ENCODE data around the gene TOMM40L.
"Not testable (repeated sequence)": the region's sequence is repeated elsewhere in the genome, so short reads cannot be mapped to it uniquely, and the experiment has no call there.

TOMM40L gene

GRCh38 chr1:161222175-161223019, 3.5 kb upstream of the TOMM40L start:
- no peak for FAIRE-seq

- FAIRE-seq, result no peak
These were observed 1.8 kb upstream of the TOMM40L start for GRCh38 chr1:161223805-161224694.

GRCh38 chr1:161224695-161225087, 1.2 kb upstream of the TOMM40L start:
- FAIRE-seq, result not testable (repeated sequence)

- no peak for FAIRE-seq
These were observed 704 bp upstream of the TOMM40L start for GRCh38 chr1:161225178-161225533.

GRCh38 chr1:161226320-161226711, 456 bp downstream of the TOMM40L start:
- FAIRE-seq, result no peak

- no peak for FAIRE-seq
These were observed 899 bp downstream of the TOMM40L start for GRCh38 chr1:161226759-161227158.

GRCh38 chr1:161227196-161227871, 1.5 kb downstream of the TOMM40L start:
- FAIRE-seq, result no peak

GRCh38 chr1:161228032-161228431, 2.2 kb downstream of the TOMM40L start:
- FAIRE-seq, result no peak

GRCh38 chr1:161229896-161230295, 4.0 kb downstream of the TOMM40L start:
- no peak for FAIRE-seq

GRCh38 chr1:161230762-161231161, 4.9 kb downstream of the TOMM40L start:
- FAIRE-seq, result no peak

GRCh38 chr1:161233102-161233501, 7.2 kb downstream of the TOMM40L start:
- FAIRE-seq, result no peak

GRCh38 chr1:161235957-161236775, 10.3 kb downstream of the TOMM40L start:
- FAIRE-seq, result no peak

GRCh38 chr1:161238039-161238473, 12.2 kb downstream of the TOMM40L start, which contains the start of gene NR1I3:
TSS of gene NR1I3 (minus strand) at chr1:161238203. CDS start at chr1:161236565, 1,638 bp downstream.
- FAIRE-seq, result no peak

GRCh38 chr1:161241682-161242081, 15.8 kb downstream of the TOMM40L start:
- no peak for FAIRE-seq

GRCh38 chr1:161242313-161242712, 16.5 kb downstream of the TOMM40L start:
- no peak for FAIRE-seq

- FAIRE-seq, result no peak
These were observed 19.0 kb downstream of the TOMM40L start for GRCh38 chr1:161244888-161245287.

- not testable (repeated sequence) for FAIRE-seq
These were observed 24.2 kb downstream of the TOMM40L start for GRCh38 chr1:161250100-161250499.

- no peak for FAIRE-seq
These were observed 25.0 kb downstream of the TOMM40L start for GRCh38 chr1:161250829-161251228.

GRCh38 chr1:161251579-161251978, 25.7 kb downstream of the TOMM40L start:
- FAIRE-seq, result no peak

- FAIRE-seq, result not testable (repeated sequence)
These were observed 29.4 kb downstream of the TOMM40L start for GRCh38 chr1:161255302-161255701.

GRCh38 chr1:161255955-161256520, 30.2 kb downstream of the TOMM40L start:
- not testable (repeated sequence) for FAIRE-seq

- not testable (repeated sequence) for FAIRE-seq
These were observed 31.2 kb downstream of the TOMM40L start for GRCh38 chr1:161257109-161257508.
